GM18526 (cell line): Measurements from ENCODE around the gene IRS1.
A peak's percentile ranks its signal among the peaks of the same experiment; 100 is the strongest.

Experiments
- POLR2A ChIP-seq: IDR thresholded peaks from 3 replicates; pipeline ENCODE4 v1.6.1; 2011; ENCODE audit not compliant: insufficient read length; ENCODE audit errors: extremely low read depth

Gene IRS1

DNA sequence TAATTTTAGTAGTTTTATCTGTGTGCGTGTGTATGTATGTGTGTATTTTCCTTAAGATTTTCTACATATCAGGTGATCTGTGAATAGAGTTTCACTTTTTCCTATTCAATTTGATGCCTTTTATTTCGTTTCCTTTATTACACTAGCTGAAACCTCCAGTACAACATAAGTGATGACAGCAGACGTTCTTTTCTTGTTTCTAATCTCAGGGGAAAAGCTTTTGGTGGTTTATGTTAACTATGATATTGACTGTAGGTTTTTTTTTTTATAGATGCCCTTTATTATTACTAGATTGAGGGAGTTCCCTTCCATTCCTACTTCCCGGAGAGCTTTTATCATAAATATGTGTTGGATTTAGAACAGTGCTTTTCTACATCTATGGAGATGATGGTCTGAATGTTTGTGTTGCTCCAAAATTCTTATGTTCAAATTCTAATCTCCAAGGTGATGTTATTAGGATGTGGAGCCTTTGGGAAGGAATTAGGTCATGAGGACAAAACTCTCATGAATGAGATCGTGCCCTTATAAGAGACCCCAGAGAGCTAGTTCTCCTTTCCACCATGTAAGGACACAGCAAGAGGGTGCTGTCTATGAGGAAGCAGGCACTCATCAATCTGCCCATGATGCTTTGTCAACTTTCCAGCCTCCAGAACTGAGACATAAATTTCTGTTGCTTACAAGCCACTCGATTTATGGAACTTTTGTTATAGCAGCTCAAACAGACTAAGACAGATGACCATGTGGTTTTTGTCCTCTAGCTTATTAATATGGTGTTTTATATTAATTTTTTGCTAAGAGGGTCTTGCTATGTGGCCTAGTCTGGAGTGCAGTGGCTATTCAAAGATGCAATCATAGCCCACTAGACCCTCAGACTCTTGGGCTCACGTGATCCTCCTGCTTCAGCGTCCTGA lies 30.4 kb upstream of the IRS1 start:
- no peak for TF ChIP-seq POLR2A

- TF ChIP-seq POLR2A: no peak
Observed at GRCh38 chr2:226828191-226828590, 28.6 kb upstream of the IRS1 start.

GRCh38 chr2:226825056-226825455 lies 25.4 kb upstream of the IRS1 start:
- no peak for TF ChIP-seq POLR2A

DNA sequence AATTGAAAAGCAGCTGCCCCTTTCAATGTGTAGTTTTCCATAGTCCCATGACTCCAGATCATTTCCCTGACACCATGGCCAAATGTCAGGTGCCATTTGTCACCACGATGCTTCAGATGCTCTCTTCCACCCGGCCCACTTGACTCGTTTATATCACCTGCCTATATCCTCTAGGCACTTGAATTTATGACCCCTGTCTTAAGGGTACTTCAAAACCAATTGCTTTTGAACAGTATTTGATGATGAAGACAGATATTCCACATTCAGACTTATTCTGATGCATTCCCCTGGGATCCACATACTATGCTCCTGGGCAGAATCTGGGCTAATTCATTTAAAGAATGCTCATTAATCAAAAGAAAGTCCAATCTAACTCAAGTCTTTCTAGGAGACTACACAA lies 19.3 kb upstream of the IRS1 start:
- TF ChIP-seq POLR2A: no peak

DNA sequence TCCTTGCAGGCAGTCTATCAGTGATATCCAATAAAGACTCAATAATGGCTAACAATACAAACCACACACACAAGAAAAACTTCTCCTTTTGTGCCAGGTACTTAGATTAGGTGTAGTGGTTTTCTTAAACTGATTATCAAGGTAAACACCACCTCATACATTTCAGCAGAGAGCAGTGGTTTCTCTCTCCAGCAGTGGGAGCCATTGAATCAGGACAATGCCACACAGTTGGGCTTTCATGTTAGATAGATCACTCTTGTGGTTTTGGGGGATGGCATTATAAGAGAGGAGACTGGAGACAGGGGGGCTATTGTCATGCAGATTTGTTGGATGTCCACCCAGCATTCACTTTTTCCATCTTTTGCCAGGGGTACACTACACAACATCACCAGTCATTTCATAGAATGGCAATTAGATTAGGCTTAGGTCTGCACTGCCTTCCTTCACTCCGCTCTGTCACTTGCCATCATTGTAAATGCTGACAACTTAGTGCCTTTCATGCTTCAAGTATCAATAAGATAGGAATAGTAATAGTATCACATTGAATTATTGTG lies 13.6 kb upstream of the IRS1 start:
- TF ChIP-seq POLR2A: no peak

- TF ChIP-seq POLR2A: no peak
Observed at GRCh38 chr2:226803410-226803809, 3.8 kb upstream of the IRS1 start.

- TF ChIP-seq POLR2A: no peak
Observed at GRCh38 chr2:226802573-226802972, 3.0 kb upstream of the IRS1 start.

DNA sequence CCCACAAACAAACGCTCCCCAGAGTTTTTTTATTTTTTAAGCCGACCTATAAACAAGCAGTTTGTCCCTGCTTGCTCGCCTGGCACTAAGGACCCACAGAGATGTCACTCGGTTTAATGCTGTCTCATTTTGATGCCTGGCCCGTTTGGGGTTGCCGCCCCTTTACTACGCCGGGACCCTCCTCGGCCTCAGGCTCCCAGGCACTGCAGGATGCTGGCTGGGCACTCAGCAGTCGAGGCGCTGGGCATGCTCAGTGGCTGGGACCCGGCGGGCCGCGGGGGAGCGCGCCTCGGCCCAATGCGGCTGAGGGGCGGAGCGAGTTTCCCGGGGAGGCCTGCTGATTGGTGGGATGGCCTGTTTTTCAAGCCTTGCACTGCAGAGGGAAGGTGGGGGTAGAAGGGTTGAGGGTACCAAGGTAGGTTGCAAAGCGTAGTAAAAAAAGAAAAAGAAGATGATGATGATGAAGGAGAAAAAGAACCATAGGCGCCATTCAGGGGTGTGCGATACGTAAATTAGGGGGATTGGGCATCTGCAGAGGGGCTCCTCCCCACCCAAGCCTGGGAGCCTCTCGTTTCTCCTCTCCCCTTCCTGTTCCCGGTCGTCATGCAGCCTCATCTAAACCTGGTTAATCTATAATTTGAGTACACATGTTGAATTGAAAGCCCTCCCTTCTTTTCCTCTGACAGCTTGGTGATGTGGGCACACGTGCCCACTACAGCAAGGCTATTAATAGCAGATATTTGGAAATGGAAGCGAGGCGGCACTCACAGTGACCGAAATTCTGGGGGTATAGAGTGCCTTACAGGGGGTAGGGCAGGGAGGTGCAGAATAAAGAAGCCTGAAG lies 1.5 kb upstream of the IRS1 start:
- TF ChIP-seq POLR2A: peak; percentile 52

DNA sequence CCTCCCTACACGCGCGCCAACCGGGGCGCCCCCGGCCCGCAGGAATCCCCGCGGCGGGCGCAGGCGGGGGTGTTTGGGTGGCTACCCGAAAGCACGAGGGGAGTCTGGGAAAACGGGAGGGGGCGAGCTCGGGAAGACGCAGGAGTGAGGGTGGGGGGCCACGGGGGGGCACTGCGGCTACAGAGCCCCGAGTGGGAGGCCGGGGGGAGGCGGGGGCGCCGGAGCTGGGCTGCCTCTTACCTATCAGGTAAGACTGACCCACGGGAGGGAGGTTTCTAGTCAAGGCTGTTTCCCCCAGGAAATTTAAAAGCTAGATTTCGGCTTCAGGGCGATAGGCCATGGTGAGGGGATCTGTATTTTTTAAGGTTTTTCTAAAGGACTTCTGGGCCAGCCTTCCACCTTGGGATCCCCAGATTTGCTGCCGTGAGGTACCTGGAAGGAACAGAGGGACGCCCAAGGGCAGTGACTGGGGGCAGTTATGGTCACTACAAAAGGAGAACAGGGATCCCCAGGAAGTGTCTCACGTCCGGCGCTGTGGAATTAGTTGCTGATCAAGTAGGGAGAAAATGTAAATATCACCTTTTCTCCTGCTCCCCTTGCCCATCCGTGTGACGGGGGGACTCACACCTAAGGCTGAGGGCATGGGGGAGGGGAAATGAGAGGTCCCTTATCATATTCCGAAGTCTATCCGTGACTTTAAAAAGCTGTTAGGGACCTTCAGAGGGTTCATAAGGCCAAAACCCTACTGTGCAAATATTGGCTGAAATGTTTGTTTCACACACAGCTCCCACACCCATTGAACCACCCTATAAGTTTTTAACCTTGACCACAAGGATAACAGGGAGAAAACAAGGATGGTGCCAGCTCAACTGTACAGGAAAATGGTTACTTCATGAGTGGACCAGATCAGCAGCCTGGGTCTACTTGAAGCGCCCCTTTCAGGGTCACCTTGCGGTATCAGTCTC lies 638 bp upstream of the IRS1 start:
- TF ChIP-seq POLR2A: peak; percentile 3

DNA sequence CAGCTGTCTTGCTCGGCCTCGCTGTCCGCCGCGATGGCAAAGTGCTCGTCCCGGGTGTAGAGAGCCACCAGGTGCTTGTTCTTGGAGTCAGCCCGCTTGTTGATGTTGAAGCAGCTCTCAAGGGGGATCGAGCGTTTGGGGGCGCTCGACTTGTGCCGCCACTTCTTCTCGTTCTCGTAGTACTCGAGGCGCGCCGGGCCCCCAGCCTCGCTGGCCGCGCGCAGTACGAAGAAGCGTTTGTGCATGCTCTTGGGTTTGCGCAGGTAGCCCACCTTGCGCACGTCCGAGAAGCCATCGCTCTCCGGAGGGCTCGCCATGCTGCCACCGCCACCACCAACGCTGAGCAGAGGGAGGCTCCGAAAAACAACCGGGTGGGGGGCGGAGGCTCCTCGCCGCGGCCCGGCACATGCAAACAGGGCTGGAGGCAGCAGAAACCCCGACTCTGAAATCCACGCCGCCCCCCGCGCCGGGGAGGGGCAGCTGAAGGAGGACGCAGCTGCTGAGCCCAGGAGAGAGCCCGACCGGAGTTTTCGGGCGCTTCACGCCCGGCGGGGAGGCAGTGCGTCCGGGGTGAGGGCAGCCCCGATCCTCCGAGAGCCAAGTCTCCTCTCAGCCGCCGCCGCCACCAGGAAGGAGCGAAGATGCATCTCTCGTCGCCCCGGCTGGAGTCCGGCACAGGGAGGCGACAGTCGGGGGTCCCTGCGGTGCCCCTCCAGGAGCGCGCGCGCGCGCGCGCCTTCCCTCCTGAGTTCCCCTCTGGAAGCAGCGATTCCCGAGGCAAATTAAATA lies 1.0 kb downstream of the IRS1 start:
- TF ChIP-seq POLR2A: no peak

DNA sequence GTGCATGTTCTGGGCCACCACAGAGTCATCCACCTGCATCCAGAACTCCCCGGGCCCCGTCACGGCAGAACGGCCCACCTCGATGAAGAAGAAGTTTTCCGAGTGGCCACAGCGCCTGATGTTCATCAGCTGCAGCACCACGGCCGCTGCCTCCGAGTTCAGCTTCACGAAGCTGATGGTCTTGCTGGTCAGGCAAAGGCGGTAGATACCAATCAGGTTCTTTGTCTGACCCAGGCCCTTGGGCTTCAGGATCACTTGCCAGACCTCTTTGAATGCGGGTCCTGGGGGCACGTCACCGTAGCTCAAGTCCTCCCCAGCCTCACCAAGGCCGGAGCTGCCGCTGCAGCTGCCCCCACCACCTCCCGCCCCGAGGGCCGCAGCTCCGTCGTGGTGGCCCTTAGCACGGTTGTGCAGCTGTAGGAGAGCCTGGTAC lies 1.6 kb downstream of the IRS1 start:
- no peak for TF ChIP-seq POLR2A

DNA sequence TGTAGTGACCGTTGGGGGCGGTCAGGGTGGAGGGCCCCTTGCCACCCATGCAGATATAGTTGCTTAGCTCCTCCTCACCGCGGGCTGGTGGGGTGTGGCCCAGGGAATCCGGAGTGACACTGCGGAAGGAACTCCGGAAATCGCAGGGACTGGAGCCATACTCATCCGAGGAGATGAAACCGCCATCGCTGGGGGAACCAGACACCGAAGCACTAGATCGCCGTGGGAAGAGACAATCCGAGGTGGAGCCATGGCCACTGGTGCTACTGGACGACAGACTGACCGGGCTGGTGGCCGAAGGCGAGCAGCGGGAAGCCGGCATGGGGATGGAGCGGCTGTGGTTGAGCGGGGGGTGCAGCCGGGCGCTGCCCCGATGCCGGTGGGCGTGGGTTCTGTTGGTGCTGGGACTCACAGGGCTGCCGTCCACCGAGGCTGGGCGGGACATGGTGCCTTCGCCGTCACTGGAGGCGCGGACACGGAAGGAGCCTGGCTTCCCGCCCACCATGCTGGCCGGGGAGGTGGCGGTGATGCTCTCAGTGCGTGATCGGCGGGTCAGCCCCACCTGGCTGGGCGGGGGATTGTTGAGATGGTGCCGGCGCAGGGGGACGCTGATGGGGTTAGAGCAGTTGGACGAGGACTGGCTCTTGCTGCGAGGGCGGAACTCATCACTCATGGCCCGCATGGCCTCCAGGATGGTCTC lies 2.2 kb downstream of the IRS1 start:
- no peak for TF ChIP-seq POLR2A

DNA sequence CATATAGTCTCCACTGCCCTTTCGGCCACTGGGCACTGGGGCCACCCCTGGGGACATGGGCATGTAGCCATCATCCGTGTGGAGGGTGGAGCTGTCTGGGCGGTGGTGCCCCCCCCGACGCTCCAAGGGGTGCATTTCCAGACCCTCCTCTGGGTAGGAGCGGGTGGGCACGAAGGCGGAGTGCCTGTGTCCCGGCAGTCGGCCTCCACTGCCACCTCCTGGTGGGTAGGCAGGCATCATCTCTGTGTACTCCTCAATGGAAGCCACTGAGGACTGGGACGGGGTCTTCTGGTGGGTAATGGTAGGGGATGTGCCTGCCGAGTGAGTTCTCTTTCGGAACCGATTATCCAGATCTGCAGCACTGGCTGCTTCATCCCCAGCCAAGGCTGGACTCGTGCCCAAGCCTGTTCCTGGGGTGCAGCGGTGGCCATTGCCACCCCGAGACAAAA lies 2.8 kb downstream of the IRS1 start:
- no peak for TF ChIP-seq POLR2A
